ENCODE data around the gene DPF3.

DNA sequence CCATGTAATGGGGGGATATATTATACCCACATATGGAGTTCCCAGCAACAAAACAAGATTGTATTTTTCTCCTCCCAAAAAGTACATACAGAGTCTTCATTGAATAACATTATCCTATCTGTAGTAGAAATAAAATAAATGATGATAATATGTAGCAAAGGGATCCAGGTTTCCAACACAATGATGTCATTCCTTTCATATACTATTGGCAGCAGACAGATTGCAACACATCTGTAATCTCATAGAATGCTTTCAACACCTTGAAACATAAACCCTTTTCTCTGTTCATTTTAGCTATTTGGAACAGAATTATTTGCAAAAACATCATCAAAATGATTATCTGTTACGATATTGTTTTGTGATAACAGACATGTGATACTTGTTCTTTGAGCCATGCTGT is 317.6 kb downstream of the DPF3 start:
- TF ChIP-seq, protein P1, sequence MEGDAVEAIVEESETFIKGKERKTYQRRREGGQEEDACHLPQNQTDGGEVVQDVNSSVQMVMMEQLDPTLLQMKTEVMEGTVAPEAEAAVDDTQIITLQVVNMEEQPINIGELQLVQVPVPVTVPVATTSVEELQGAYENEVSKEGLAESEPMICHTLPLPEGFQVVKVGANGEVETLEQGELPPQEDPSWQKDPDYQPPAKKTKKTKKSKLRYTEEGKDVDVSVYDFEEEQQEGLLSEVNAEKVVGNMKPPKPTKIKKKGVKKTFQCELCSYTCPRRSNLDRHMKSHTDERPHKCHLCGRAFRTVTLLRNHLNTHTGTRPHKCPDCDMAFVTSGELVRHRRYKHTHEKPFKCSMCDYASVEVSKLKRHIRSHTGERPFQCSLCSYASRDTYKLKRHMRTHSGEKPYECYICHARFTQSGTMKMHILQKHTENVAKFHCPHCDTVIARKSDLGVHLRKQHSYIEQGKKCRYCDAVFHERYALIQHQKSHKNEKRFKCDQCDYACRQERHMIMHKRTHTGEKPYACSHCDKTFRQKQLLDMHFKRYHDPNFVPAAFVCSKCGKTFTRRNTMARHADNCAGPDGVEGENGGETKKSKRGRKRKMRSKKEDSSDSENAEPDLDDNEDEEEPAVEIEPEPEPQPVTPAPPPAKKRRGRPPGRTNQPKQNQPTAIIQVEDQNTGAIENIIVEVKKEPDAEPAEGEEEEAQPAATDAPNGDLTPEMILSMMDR (IDR thresholded peaks at IDR 0.05; ENCODE audit: low read depth, low read length, poor library complexity, severe bottlenecking): no peak
- no peak for TF ChIP-seq EZH2phosphoT487 (IDR thresholded peaks at IDR 0.05; ENCODE audit: borderline replicate concordance, low read length)
